NCI-H226 (cell line): ENCODE data around the gene LAMC1.
"Not testable (repeated sequence)": the region's sequence is repeated elsewhere in the genome, so short reads cannot be mapped to it uniquely, and the experiment has no call there.

Source experiments
- DNase-seq: peaks from one replicate; pipeline ENCODE4 v3.0.0-alpha.2; 2015

LAMC1 gene

DNA sequence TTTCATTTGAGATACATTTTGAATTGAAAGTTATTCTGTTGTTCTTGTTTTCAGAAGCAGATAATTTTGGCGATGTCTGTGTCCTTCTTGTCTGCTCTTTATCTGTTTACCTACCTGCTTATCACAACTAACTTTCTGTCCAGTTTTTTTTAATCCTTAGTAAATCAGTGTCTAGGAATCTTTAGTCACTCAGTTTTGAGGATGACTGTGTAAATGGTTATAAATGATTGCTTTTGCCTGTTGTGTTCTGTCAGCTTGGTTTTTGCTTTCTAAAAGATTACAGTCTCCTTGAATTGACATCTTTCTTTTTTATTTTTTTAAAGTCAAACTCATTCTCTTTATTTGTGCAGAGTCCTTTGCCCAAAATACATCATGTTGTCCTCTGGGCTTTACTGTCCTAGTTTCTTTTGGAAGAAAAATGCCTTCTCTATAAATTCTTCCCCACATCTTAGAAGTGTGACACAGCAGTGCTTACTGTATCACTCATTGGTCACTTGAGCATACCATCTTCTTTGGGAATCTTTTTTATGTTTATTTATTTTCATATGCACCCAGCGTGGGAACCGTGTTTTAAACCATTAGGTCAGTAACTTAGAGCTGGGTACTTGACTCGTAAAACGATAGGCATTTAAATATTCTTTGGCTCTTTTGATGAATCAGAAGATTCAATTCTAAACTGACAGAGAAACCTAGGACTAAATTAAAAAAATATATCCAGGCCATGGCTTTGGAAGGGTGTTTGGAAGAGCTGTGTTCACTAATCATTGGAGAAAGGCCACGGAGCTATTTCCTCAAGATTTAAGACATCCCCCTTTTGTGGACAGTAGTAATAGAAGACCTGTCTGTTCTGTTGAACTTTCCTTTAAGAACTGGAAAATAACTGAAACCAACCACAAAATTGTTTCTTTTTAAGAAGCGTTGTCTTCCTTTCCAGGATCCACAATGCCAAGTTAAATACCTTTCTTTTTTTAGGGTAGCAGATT, 20.9 kb downstream of the LAMC1 start:
- no peak for DNase-seq

DNA sequence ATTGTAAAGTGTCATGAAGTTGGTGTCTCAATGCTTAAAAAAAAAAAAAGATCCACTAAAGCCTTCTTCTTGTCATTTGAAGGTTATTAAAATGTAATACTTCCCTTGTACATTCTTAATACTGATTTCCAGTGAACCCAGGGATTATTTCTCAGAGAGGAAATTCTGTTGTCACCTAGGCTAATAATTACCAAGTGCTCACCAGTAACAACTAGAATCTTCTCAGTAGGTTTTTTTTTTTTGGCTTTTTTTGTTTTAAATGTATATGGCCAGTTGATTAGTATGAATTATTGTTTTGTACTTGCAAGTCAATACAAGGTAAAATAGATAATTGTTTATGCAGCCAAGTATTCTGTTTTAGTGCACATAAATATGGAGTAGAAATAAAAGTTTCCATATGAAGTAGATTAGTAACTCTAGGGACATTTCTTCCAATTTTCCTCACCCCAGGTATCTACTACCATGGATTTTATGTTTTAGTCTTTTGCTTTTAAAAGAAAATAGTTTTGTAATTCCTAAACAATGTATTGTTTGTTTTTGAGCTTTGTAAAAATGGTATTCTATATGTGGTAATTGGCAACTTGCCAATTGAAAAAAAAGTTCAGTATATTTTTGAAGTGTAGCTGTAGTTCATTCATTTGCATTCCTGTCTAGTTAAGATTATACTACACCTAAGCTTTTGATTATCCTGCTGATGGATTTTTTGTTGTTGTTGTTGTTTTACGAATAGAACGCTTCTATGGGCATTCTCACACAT, 21.9 kb downstream of the LAMC1 start:
- no peak for DNase-seq

DNA sequence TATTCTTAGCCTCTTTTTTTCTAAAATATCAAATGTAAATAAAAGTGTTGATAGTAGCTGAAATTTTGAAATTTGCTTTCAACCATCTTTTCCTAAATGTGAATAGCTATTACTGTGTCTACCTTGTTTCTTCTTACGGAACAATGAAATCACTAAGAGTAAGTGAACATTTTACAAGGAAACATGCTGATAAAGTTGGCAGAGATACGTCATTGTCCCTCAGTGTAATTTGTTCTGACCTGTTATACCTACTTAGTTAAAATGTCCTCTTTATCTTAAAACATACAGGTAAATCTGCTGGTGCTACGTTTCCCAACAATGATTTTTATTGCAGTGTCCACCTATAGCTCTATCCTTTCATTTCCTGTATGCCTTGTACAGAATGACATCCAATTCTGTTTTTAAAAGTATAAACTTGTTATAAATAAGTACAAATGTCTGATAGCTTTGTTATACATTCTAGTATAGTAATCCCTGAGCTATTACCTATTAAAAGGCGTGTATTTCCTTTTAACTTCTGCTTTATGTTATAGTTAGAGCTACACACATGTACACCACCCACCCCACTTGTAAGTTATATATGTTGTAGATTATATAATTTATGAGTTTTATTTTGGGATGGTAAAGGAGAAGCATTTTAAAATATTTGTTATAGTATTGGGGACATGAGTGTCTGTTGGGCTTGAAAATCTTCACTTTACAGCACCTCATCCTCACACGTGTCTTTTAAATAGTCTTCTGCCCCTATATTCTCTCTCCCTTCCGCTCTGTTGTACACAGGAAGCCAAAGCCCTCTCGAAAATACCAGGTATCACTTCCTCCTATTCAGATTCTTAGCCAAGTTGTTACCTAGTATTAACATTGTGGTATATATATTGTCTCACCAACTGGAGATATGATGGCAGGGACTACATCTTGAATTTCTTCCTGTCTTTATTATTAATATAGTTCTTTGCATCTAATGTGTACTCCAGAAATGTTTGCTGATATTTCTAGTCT, 25.2 kb downstream of the LAMC1 start:
- no peak for DNase-seq

DNA sequence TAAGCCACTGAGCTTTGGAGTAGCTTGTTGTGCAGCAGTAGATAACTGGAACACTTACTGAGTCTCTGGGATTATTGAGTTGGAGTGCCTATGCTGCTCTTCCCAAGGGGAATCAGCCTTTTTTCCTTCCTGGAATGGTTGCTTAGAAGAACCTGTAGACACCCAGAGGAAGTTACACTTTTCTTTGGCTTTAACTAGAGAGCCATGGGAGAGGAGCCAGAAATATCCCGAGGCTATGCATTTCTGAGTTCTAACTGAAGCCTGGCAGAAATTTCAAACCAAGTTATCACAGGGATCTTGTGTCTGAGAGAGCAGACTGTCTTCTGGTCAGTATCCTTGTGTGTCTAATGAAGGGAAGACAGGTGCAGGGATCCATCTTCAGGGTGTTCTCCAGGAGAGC, 28.3 kb downstream of the LAMC1 start:
- DNase-seq, result peak; percentile 35

DNA sequence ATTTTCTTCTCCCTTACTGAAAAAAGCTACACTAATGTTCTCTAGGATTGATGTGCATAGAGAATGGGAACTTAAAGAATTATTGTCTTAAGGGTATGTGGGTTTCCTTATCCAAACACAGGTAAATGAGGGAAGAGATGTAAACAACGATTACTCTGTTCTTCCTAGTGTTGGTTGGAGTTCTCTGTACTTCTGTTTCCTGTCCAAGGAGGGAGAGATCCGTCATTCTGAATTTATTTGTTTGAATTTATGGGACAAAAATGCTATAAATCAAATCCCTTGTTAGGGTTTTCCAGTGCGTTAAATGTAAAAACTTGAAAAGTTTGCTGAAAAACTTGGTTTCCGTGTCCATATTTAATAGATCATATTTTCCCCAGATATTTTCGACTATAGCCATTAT, 29.6 kb downstream of the LAMC1 start:
- no peak for DNase-seq

DNA sequence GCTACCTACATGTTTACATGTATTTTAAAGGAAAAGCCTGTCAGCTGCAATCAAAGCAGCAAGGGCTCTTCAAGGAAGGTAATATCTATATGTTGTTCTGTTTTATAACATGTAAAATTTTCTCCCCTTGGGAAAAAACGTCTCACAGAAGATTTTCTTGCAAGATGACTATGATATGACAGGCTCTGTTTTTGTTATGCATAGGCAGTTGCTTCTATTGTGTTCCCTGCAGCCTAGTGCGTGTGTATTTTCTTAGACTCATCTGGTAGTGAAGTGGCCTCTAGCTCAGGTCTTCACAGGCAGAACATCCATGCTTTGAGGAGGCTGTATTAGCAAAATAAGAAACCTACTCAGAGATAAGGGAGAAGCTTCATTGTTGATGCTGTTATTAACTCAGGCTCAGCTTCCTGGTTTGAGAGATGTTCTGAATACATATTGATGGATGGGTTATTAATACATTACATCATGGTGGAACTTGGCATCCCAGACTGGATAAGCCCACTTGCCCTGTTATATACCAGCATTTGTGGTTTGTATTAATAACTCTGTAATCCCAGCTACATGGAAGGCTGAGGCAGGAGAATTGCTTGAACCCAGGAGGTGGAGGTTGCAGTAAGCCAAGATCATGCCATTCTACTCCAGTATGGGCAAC, 35.8 kb downstream of the LAMC1 start:
- DNase-seq, result no peak

DNA sequence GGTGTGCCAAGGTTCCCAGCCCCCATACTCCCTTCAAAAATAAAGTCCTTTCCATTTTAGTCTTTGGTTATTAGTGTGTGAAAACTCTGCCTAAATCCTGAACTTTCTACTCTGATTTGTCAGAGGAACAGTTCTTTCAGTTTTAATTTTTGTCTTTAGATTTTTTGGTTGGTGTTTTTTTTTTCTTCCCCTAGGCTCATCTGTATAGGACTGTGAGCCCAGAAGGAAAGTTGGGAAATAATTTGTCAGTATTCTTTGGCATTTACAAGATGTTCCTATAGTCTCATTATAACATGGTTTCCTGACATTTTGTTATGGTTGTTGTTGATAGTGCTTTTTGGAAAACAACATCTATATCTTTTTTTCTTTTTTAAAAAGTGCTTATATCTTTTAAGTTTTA, 38.0 kb downstream of the LAMC1 start:
- no peak for DNase-seq

DNA sequence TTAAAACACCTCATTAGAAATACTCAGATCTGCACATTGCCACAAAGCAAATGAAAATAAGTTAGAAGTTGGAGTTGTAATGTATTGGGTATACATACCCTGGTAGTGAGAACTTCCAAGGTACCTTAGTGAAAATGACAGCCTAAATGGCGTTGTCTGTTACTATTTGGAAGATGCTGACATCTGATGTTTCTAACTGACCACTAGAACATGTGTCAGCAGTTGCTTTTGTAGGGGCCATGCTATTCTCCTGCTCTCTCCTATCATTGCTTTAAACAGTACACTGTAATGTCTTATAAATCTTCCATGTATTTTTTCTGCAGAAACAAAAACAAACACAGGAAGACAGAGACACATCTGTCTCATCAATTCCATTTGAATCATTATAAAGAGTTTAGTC, 40.1 kb downstream of the LAMC1 start:
- DNase-seq, result no peak

DNA sequence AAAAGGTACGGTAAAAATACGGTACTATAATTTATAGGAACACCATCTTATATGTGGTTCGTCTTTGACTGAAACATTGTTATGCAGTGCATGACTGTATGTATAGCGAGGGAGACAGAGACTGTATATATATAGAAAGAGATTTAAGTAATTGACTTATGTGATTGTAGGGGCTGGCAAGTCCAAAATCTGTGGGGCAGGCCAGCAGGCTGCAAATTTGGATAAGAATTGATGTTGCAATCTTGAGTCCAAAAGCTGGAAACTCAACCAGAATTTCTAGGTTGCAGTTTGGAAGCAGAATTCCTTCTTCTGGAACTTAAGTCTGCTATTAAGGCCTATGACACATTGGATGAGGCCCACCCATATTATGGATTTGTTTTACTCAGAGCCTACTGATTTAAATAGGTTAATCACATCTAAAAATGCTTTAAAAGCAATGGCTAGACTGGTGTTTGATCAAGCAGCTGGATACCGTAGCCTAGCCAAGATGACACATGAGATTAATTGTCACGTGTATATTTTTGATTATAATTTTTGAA, 42.0 kb downstream of the LAMC1 start:
- DNase-seq, result no peak

DNA sequence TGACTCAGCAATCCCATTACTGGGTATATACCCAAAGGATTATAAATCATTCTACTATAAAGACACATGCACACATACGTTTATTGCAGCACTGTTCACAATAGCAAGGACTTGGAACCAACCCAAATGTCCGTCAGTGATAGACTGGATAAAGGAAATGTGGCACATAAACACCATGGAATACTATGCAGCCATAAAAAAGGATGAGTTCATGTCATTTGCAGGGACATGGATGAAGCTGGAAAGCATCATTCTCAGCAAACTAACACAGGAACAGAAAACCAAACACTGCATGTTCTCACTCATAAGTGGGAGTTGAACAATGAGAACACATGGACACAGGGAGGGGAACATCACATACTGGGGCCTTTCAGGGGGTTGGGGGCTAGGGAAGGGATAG, 43.2 kb downstream of the LAMC1 start:
- DNase-seq, result not testable (repeated sequence)

DNA sequence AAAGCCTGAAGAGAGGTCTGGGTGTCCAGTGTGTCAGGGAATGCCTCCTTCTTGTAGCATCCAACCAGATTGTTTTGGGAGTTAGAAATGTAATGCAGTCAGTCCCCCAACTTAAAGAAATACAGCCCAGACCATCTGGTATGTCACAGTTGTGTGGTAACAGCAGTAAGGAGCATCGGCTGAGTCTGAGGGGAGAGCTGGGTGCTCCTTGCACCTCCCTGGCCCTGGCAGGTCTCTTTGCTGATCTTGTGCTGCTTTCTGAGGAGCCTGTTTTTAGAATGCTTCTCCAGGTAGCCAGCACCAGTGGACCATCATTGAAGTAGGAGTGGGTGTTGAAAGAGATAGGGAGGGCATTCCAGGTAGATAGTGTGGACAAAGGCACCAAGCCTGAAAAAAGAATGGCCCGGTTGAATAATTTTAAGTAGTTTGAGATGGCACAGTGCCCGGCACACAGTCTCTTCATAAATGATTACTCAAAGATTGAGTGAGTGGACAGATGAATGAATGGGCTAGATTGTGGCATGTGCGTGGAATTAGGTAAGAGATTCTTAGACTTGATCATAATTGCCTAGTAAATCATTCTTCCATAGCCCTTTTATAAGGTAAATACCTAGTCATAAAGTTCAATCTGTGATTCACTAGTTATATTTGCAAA, 46.5 kb downstream of the LAMC1 start:
- peak; percentile 51 for DNase-seq

DNA sequence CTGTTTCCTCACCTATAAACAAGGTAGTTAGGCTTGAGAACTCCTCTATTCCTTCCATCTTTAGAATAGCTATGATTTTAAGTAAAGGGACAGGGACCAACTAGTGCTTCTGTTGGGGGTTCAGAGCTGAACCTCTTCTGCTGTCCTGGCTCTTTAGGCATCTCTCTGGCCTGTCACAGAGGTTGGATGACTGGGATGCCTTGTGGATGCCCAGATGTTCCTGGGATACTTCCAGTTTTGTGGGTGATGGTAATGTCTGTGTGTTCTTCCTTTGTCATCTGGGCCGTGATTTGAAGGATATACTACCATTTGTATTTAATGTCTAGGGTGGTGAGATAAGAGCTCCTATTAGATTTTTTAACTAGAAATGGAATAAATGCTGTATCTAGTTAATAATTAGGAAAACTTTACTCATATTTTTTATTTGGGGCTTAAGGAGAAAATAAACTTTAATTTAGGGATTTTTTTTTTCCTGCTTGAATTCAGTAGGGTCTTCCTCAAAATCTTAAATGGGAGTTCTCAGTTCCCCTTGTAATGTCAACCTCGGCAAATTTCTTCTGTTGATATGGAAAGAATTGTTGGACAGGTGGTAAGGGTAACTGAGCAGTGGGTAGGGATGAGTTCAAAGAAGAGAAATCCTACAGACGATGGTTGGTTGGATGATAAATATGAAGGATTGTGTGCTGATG, 47.2 kb downstream of the LAMC1 start:
- DNase-seq, result no peak

DNA sequence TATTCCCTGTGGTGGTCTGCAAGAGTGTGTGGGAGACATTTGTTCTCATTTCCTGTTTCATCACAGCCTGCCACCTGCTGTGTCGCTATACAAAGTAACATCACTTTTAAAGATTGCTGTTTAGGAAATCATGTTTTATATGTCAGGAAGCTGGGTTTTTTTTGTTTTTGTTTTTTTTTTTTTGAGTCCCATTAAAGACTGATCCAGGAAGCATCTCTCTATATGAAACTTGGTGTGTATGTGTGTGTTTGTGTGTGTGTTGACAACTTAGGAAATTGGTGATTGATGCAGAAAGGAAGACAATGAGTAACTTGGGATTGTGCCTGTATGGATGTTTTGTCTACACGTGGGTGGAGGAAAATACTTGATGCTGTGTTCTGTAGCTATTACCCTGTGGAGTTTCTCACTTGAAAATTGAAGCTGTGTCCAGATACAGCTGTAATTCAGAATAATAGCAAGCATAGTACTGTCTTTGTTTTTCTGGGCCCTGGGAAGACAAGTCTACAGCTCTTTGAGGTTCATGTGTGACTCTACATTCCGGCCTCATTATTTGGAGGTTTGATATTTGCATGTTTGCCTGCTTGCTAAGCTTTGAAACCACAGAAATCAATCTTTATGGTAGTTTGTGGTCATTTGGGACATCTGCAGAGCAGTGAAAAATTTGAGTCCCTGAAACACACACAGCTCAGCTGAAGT, 47.9 kb downstream of the LAMC1 start:
- DNase-seq, result peak; percentile 65

DNA sequence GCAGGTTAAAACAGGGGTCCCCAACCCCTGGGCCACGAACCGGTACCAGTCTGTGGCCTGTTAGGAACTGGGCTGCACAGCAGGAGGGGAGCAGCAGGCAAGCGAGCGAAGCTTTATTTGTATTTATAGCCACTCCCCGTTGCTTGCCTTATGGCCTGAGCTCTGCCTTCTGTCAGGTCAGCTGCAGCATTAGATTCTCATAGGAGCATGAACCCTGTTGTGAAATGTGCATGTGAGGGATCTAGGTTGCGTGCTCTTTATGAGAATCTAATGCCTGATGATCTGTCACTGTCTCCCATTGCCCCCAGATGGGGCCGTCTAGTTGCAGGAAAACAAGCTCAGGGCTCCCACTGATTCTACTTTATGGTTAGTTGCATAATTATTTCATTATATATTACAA, 49.4 kb downstream of the LAMC1 start:
- not testable (repeated sequence) for DNase-seq

DNA sequence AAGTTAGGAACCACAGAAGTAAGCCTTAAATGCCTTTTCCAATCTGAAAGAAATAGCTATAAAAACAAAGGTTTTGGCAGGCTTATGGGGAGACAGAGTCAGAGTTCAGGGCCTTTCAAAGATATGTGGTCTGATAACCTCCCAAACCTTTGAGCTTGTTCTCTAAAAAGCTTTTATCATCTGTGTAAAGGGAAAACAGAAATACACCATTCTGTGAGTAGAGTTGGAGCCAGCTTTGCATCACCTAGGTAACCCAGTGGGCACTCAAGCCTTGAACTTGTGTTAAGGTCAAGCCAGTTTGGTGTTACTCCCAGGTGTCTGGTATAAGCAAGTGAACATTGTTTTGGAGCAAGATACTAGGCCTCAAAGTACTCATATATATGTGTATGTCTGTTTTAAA, 50.1 kb downstream of the LAMC1 start:
- DNase-seq, result no peak

DNA sequence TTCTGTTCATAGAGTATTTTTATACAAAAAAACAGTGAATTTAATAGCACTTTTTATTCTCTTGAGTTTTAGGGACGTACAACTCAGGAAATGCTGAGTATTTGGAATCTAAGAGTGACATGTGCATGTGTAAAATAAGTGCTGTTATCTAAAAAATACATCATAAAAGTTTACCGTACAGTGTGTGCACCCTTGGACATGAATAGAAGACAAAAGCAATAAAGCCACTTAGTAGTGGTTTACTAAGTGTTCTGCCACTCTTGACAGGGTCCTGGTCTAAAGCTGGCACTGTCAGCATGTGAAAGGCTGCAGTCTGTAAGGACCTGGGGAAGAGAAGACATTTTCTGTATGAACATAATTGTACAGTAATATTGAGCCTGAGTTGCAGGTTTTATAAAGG, 51.0 kb downstream of the LAMC1 start:
- DNase-seq, result no peak

DNA sequence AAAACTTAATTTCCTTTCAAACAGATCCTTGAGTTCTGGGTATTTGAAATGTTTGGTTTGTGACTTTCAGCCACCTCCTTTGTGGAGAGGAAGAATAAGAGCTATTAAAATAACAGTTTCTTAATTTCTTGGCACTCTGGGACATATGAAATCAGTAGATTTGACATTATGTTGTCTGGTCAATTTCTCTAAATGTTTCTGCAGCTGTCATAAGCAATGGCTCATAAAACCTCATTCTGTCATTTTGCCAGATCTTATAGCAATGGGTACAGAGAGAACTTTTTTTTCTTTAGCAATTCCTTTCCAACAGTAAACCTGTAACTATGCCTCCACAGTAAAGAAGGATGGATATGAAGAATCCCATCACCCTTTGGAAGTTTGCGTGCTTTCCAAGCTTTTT, 52.6 kb downstream of the LAMC1 start:
- DNase-seq, result no peak

DNA sequence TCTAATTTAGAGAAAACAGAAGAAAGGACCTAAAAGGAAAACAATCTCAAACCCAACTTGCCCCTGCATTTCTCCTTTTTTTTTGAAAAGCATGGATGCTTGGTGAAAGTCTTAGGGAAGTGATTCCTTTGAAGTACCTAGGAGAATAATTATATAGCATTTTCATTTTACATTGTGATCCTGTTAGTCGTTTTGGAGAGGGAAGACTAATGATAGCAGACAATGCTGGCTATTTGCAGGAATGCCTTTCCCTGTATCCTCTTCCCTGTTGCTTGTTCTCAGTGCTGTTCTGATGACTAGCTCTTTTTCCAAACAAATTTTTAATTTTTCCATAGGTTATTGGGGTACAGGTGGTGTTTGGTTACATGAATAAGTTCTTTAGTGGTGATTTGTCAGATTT, 53.9 kb downstream of the LAMC1 start:
- peak; percentile 46 for DNase-seq

DNA sequence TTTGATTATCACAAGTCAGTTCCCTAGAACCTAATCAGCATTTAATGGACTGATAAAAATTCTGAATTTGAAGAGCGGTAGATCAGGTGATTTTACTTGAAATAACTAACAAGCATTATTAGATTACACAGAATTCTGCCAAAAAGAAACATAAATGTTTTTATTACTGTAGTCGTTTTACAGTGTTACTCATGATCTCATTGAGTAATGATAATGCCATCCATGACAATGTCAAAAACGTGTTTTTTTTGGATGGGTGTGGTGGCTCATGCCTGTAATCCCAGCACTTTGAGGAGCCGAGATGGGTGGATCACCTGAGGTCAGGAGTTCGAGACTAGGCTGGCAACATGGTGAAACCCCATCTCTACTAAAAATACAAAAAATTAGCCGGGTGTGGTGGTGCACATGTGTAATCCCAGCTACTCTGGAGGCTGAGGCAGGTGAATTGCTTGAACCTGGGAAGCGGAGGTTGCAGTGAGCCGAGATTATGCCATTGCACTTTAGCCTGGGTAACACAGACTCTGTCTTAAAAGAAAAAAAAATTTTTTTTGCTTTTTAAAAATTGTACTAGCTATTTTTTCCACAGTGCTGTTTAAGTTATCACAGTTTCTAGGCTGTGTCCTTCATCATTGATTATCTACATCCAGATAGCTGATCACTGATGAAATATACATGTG, 56.6 kb downstream of the LAMC1 start:
- DNase-seq, result no peak

DNA sequence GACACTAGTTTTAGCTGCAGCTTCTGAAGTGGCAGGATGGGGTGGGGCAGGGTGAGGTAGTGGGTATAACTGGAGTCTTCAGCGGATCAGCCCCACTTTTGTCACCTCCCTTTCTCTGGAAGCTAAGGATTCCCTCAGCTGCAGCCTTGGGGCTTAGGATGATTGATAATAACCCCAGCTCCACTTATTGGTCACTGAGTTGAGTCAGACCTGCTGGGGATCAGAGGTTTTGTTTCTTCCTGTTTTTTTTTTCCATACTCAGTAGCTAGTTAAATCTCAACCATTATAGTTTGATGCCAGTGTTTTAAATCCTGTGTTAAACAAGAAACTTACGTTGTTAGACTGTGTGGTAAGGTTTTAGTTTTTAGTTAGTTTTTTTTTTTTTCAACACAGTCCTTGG, 57.2 kb downstream of the LAMC1 start:
- DNase-seq, result no peak
